ENCODE results near the gene ZFC3H1.

- TF ChIP-seq CTCF (IDR thresholded peaks at IDR 0.05) (no peak), POLR2A (IDR thresholded peaks at IDR 0.05) (no peak), EP300 (IDR thresholded peaks at IDR 0.05) (no peak), POLR2AphosphoS5 (IDR thresholded peaks at IDR 0.05) (no peak)
Observed at GRCh38 chr12:71693126-71693525, 29.5 kb upstream of the ZFC3H1 start.

Data from stomach (tissue), 4 donors.